Heart left ventricle (tissue), 16 donors: ENCODE results near the gene TAS2R1. TPM values are rescaled to one million over a fixed set of nuclear protein-coding genes. Genes with fewer than 3 reads are reported as not detected.

Experiments
- ATAC-seq, 4 donors: fragments of 200-7000 bp; cut with Tn5 transposase; one replicate each; pipeline ENCODE4 v1.9.1; 2020 to 2022; ENCODE audit warnings: moderate library complexity in 4 of 4, mild to moderate bottlenecking in 3 of 4, moderate number of reproducible peaks in 1 of 4
- DNase-seq, 5 donors: peaks; one replicate each; pipeline ENCODE4 v3.0.0-alpha.2; 2020
- H3K27ac ChIP-seq, 12 donors: fragments of 200-600 bp; sonication (generic) in 4 of 12; one replicate each; pipeline versions ENCODE4 v1.5.0 to v1.8.0; 2016 to 2022; ENCODE audit warnings: mild to moderate bottlenecking in 2 of 12
- H3K27me3 ChIP-seq, 9 donors: fragments of 200-600 bp; sonication (generic) in 2 of 9; one replicate each; pipeline versions ENCODE4 v1.5.1 to v1.8.0; 2016 to 2022; ENCODE audit warnings: mild to moderate bottlenecking in 3 of 9
- H3K36me3 ChIP-seq, 9 donors: fragments of 200-600 bp; sonication (generic) in 2 of 9; one replicate each; pipeline versions ENCODE4 v1.5.0 to v1.8.0; 2018 to 2022; ENCODE audit warnings: mild to moderate bottlenecking in 2 of 9
- H3K4me1 ChIP-seq, 12 donors: fragments of 200-600 bp; sonication (generic) in 4 of 12; one replicate each; pipeline versions ENCODE4 v1.5.0 to v1.8.0; 2016 to 2022; ENCODE audit warnings: mild to moderate bottlenecking in 3 of 12
- H3K4me3 ChIP-seq, 12 donors: fragments of 200-600 bp; sonication (generic) in 4 of 12; one replicate each; pipeline versions ENCODE4 v1.5.0 to v1.8.0; 2017 to 2022; ENCODE audit warnings: mild to moderate bottlenecking in 9 of 12, moderate library complexity in 4 of 12
- H3K9me3 ChIP-seq, 12 donors: fragments of 200-600 bp; sonication (generic) in 4 of 12; one replicate each; pipeline versions ENCODE4 v1.5.0 to v1.8.0; 2016 to 2022; ENCODE audit warnings: mild to moderate bottlenecking in 1 of 12
- CTCF ChIP-seq, 12 donors: fragments of 200-600 bp; sonication (generic) in 4 of 12; IDR thresholded peaks; one replicate each; pipeline versions ENCODE4 v1.5.0 to v1.8.0; 2018 to 2022; ENCODE audit warnings: antibody characterized with exemption in 12 of 12, mild to moderate bottlenecking in 5 of 12
- POLR2A ChIP-seq, 2 donors: fragments of 450-650 bp; IDR thresholded peaks; one replicate each; pipeline ENCODE4 v1.6.1; 2017; ENCODE audit warnings: antibody characterized with exemption in 2 of 2, mild to moderate bottlenecking in 2 of 2, moderate library complexity in 2 of 2
- WGBS, 4 donors: extraction: QIAGEN DNeasy Blood & Tissue Kit in 2 of 4; methylation state at CpG; one replicate each; pipeline versions ENCODE4 v1.1.5 to v1.1.7; 2013 to 2018; 5-methylcytosine and 5-hydroxymethylcytosine counted together
- intact Hi-C, 10 donors: fragments of 100-400 bp; cut with DNase I; formaldehyde crosslinking; loops; one replicate each; pipeline versions ENCODE4 v1.11.1 to v1.14.2; 2022
- polyA plus RNA-seq, 2 donors: library from polyadenylated mRNA; stranded (reverse); fragments of 200-250 nt; gene quantifications; one replicate each; pipeline ENCODE4 v1.2.3, GENCODE V29; 2013
- total RNA-seq, 9 donors: library from RNA; depleted of rRNA in 2 of 9; stranded (reverse); fragments of >200 nt in 2 of 9; fragmentation: NEBNext Ultra II Directional in 3 of 9; extraction: Animal tissue kit (Norgen Biotek cat#: 25700) in 3 of 9; gene quantifications; one replicate each; pipeline versions ENCODE4 v1.1.0 to v1.2.4, GENCODE V29; 2016 to 2023
- donor health status: ischemic (EF 13 %, LVEDD 7.1; RV severe dilation, severe dysfunction).
- donor health status: healthy with polysubstance abuse.
- donor health status: DM: no; HTN: yes; CAD: no.
- donor health status: DM: no; HTN: no; CAD: no.
- donor health status: ischemic (EF 25% LVEDD 6.9; RV normal size, moderate dysfunction).
- donor health status: ischemic (EF 25% LVEDD 5.7; RV mildly dilated, moderate dysfunction).
- donor health status: healthy.
- donor health status: DM: yes; HTN: yes; CAD: no.
- donor health status: ischemic (EF 35%, LVEDD 5.7; RV mildly dilated, moderate dysfunction).
- donor health status: nonischemic (EF 11% LVEDD 7.7; RV severe dilation, severe dysfunction).
- donor health status: DM: yes; HTN: yes; CAD: no.
- donor health status: PGD.
- donor health status: ischemic (EF 29% LVEDD 5.4; RV normal size, mild dysfunction).
- donor health status: nonischemic (EF 23%, LVEDD 6.1; RV moderate dilation, normal function).

TAS2R1 gene
- total and polyA plus RNA-seq, 11 donors = not detected

- Histone ChIP-seq H3K27ac (peak overlapping the region in 7 of 12 donors; percentile 52 to 82 (median 76)), H3K27me3 (no peaks in the 10 kb centered on the region), H3K4me3 (no peak overlapping the region), H3K9me3 (peaks cover 0 to 4% (median 0%) of the 10 kb centered on the region in 12 donors), H3K36me3 (no peaks in the 10 kb centered on the region), H3K4me1 (peaks cover 0 to 19% (median 0%) of the 10 kb centered on the region in 12 donors)
- ATAC-seq = no peak
- intact Hi-C loops = no loop called here
- TF ChIP-seq POLR2A (IDR thresholded peaks at IDR 0.05) (no peak), CTCF (IDR thresholded peaks at IDR 0.05) (no peak)
- DNase-seq = no peak
These were observed 24.7 kb upstream of the TAS2R1 start for GRCh38 chr5:9654886-9655285.

GRCh38 chr5:9653811-9654210 is 23.7 kb upstream of the TAS2R1 start:
- H3K9me3 ChIP-seq = peaks cover 0 to 4% (median 0%) of the 10 kb centered on the region in 12 donors
- H3K27me3 ChIP-seq = no peaks in the 10 kb centered on the region
- peak; percentile 95 to 97 (median 96) for ATAC-seq
- 16 to 31% (median 24%) methylated on average over 2 of the region's 2 CpGs for WGBS, 4 donors
- intact Hi-C loops = no loop called here
- H3K27ac ChIP-seq = peak overlapping the region in 10 of 12 donors; percentile 22 to 82 (median 72)
- peaks cover 0 to 19% (median 0%) of the 10 kb centered on the region in 12 donors for H3K4me1 ChIP-seq
- TF ChIP-seq CTCF (IDR thresholded peaks at IDR 0.05) (no peak), POLR2A (IDR thresholded peaks at IDR 0.05) (no peak)
- DNase-seq = peak; percentile 75 to 91 (median 83)
- no peak overlapping the region for H3K4me3 ChIP-seq
- no peaks in the 10 kb centered on the region for H3K36me3 ChIP-seq

GRCh38 chr5:9653061-9653460 is 22.9 kb upstream of the TAS2R1 start:
- H3K4me3 ChIP-seq = no peak overlapping the region
- no peaks in the 10 kb centered on the region for H3K36me3 ChIP-seq
- no peak for ATAC-seq
- DNase-seq = no peak
- H3K4me1 ChIP-seq = peaks cover 0 to 19% (median 0%) of the 10 kb centered on the region in 12 donors
- peak overlapping the region in 6 of 12 donors; percentile 54 to 81 (median 78) for H3K27ac ChIP-seq
- 48 to 56% (median 50%) methylated on average over 7 of the region's 7 CpGs for WGBS, 4 donors
- H3K9me3 ChIP-seq = peaks cover 0 to 4% (median 0%) of the 10 kb centered on the region in 12 donors
- intact Hi-C loops = no loop called here
- H3K27me3 ChIP-seq = no peaks in the 10 kb centered on the region
- TF ChIP-seq CTCF (IDR thresholded peaks at IDR 0.05) (no peak), POLR2A (IDR thresholded peaks at IDR 0.05) (no peak)

DNA sequence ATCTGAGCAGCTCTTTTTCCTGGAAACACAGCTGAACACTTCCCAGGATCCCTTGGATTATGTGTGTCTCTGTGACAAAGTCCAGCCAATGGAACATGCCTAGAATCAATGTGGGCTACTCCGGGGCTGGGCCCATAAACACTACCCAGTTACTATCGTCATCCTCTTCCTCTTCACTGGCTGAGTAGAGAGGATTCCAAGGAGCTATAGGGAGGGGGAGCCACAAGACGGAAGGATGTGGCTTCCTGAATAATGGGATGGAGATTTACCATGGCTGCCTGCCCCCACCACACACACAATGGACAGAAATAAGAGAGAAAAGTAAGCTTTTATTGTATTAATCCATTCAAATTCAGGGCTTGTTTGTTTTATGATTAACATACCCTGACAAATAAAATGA is 22.1 kb upstream of the TAS2R1 start:
- Histone ChIP-seq H3K36me3 (no peaks in the 10 kb centered on the region), H3K4me3 (no peak overlapping the region), H3K9me3 (peaks cover 0 to 4% (median 0%) of the 10 kb centered on the region in 12 donors), H3K27me3 (no peaks in the 10 kb centered on the region), H3K4me1 (peaks cover 0 to 13% (median 0%) of the 10 kb centered on the region in 12 donors), H3K27ac (no peak overlapping the region)
- ATAC-seq = no peak
- TF ChIP-seq POLR2A (IDR thresholded peaks at IDR 0.05) (no peak), CTCF (IDR thresholded peaks at IDR 0.05) (no peak)
- DNase-seq = no peak
- intact Hi-C loops = no loop called here
- WGBS, 4 donors = 66 to 93% (median 80%) methylated on average over 3 of the region's 3 CpGs
